B cell (primary cell): Measurements from ENCODE around the gene PTGES3. TPM values are rescaled to one million over a fixed set of nuclear protein-coding genes. Genes with fewer than 3 reads are reported as not detected.

Experiments
- ATAC-seq: fragments of 200-7000 bp; cut with Tn5 transposase; one replicate; pipeline ENCODE4 v1.10.0; 2021; ENCODE audit warnings: low read depth, mild to moderate bottlenecking, moderate number of reproducible peaks, moderate library complexity
- CTCF ChIA-PET: fragments of 350-600 bp; sonication (Branson Sonifier 250); formaldehyde crosslinking; loops from one replicate; lab custom pipeline; 2021; ENCODE audit warnings: antibody characterized with exemption, inconsistent platforms; lab: Charles Lee
- POLR2A ChIA-PET: fragments of 350-600 bp; sonication (Branson Sonifier 250); formaldehyde crosslinking; loops from one replicate; lab custom pipeline; 2021; ENCODE audit warnings: antibody characterized with exemption; lab: Charles Lee
- DNase-seq: peaks from one replicate; pipeline ENCODE4 v3.0.0; 2013
- H2AFZ ChIP-seq: 2 replicates; pipeline ENCODE4 v1.6.1; 2012; ENCODE audit warnings: mild to moderate bottlenecking, low read depth, low read length; ENCODE audit not compliant: insufficient read depth, poor library complexity, severe bottlenecking
- H3K27ac ChIP-seq, 2 donors: 1 replicate in 1 of 2; 2 replicates in 1 of 2; pipeline ENCODE4 v1.5.1; 2012 to 2013; ENCODE audit warnings: low read length in 2 of 2, mild to moderate bottlenecking in 2 of 2, moderate library complexity in 1 of 2
- H3K27me3 ChIP-seq, 4 experiments: fragments of 200-600 bp in 1 of 4; sonication (generic) in 1 of 4; replicated peaks in 1 of 4; 1 replicate in 2 of 4; 2 replicates in 2 of 4; pipeline versions ENCODE4 v1.6.1 to v1.7.0; 2013 to 2016; ENCODE audit warnings: low read length in 3 of 4, mild to moderate bottlenecking in 2 of 4, mixed read lengths in 1 of 4, moderate library complexity in 1 of 4; ENCODE audit not compliant: insufficient read depth in 4 of 4, control insufficient read depth in 3 of 4; ENCODE audit errors: control extremely low read depth in 1 of 4
- H3K36me3 ChIP-seq, 2 experiments: replicated peaks in 1 of 2; 1 replicate in 1 of 2; 2 replicates in 1 of 2; pipeline versions ENCODE4 v1.6.1 to v1.7.1; 2013; ENCODE audit warnings: low read length in 1 of 2; ENCODE audit not compliant: insufficient read depth in 2 of 2, control insufficient read depth in 1 of 2; ENCODE audit errors: control extremely low read depth in 1 of 2, extremely low read depth in 1 of 2
- H3K4me1 ChIP-seq, 2 donors: fragments of 200-600 bp in 1 of 2; sonication (generic) in 1 of 2; 1 replicate in 1 of 2; 2 replicates in 1 of 2; pipeline versions ENCODE4 v1.5.1 to v1.6.1; 2013 to 2017; ENCODE audit warnings: low read length in 2 of 2; ENCODE audit not compliant: control insufficient read depth in 2 of 2, insufficient read depth in 2 of 2
- H3K4me2 ChIP-seq: replicated peaks from 2 replicates; pipeline ENCODE3; 2012; ENCODE audit warnings: mild to moderate bottlenecking, low read depth, low read length; ENCODE audit not compliant: poor library complexity, severe bottlenecking
- H3K4me3 ChIP-seq, 5 experiments: fragments of 200-600 bp in 1 of 5; sonication (generic) in 1 of 5; 1 replicate in 3 of 5; 2 replicates in 2 of 5; pipeline versions ENCODE4 v1.5.1 to v1.7.0; 2011 to 2016; ENCODE audit warnings: low read length in 4 of 5, mild to moderate bottlenecking in 4 of 5, low read depth in 2 of 5, control low read depth in 1 of 5, moderate library complexity in 1 of 5; ENCODE audit not compliant: insufficient read depth in 1 of 5; ENCODE audit errors: control extremely low read depth in 1 of 5, extremely low read depth in 1 of 5
- H3K79me2 ChIP-seq: fragments of 200-600 bp; sonication (generic); one replicate; pipeline ENCODE4 v1.6.0; 2016; ENCODE audit warnings: low read length; ENCODE audit not compliant: control insufficient read depth, insufficient read depth
- H3K9ac ChIP-seq: fragments of 200-600 bp; sonication (generic); 2 replicates; pipeline ENCODE4 v1.6.1; 2017; ENCODE audit warnings: mild to moderate bottlenecking, low read length, moderate library complexity
- H3K9me3 ChIP-seq, 3 donors: one replicate each; pipeline versions ENCODE4 v1.6.1 to v1.7.1; 2013; ENCODE audit warnings: low read length in 2 of 3; ENCODE audit not compliant: control insufficient read depth in 2 of 3, insufficient read depth in 1 of 3; ENCODE audit errors: control extremely low read depth in 1 of 3
- H4K20me1 ChIP-seq: 2 replicates; pipeline ENCODE4 v1.6.0; 2012; ENCODE audit warnings: mild to moderate bottlenecking, low read length; ENCODE audit not compliant: insufficient read depth, control insufficient read depth, poor library complexity, severe bottlenecking
- H3K27ac Mint-ChIP-seq: one replicate; pipeline ENCODE4 v1.8.0; 2021; ENCODE audit warnings: mixed read lengths
- H3K27me3 Mint-ChIP-seq: one replicate; pipeline ENCODE4 v1.8.0; 2021; ENCODE audit warnings: mixed read lengths
- H3K4me1 Mint-ChIP-seq: one replicate; pipeline ENCODE4 v1.8.0; 2021; ENCODE audit warnings: mixed read lengths
- H3K4me3 Mint-ChIP-seq: one replicate; pipeline ENCODE4 v1.8.0; 2021; ENCODE audit warnings: mixed read lengths
- H3K9me3 Mint-ChIP-seq: one replicate; pipeline ENCODE4 v1.8.0; 2022; ENCODE audit warnings: mixed read lengths; ENCODE audit not compliant: insufficient read depth
- CTCF ChIP-seq: fragments of 200-600 bp; IDR thresholded peaks from one replicate; pipeline ENCODE4 v1.8.0; 2022; ENCODE audit warnings: antibody characterized with exemption, mild to moderate bottlenecking
- EZH2 ChIP-seq: IDR thresholded peaks from 2 replicates; pipeline ENCODE4 v1.6.1; 2012; ENCODE audit warnings: borderline replicate concordance, low read depth, mild to moderate bottlenecking, moderate library complexity, low read length; ENCODE audit not compliant: insufficient read depth, poor library complexity, severe bottlenecking
- WGBS: methylation state at CpG from one replicate; pipeline ENCODE4 v1.1.5; 2013; ENCODE audit warnings: missing lambda C conversion rate; ENCODE audit not compliant: insufficient coverage; 5-methylcytosine and 5-hydroxymethylcytosine counted together
- intact Hi-C: fragments of 100-400 bp; cut with micrococcal nuclease; formaldehyde crosslinking; loops from one replicate; pipeline ENCODE4 v1.10.0; 2022
- polyA plus RNA-seq: library from polyadenylated mRNA; depleted of rRNA; stranded (reverse); fragments of >200 nt; gene quantifications from 2 replicates; pipeline ENCODE4 v1.2.3, GENCODE V29; 2012
- total RNA-seq, 2 donors: library from RNA; stranded (reverse); fragments of 120-200 nt in 1 of 2; gene quantifications; 1 replicate in 1 of 2; 2 replicates in 1 of 2; pipeline versions ENCODE4 v1.2.3 to v1.2.4, GENCODE V29; 2013 to 2022

Gene PTGES3
- total and polyA plus RNA-seq, 2 donors (not counting 1 experiment from before 2014, with no cell fraction given) = 35.3 to 121 TPM

- Mint-ChIP-seq H3K27me3 (no peaks in the 10 kb centered on the region), H3K4me1 (peaks cover 40% of the 10 kb centered on the region), H3K9me3 (no peaks in the 10 kb centered on the region), H3K4me3 (peak overlapping the region; percentile 97), H3K27ac (peak overlapping the region; percentile 98)
- Histone ChIP-seq H3K9me3 (no peaks in the 10 kb centered on the region), H3K27ac (peak overlapping the region; percentile 95), H3K4me1 (peaks cover 29 to 45% of the 10 kb centered on the region in 2 donors), H3K36me3 (peaks cover 0 to 3% of the 10 kb centered on the region in 2 experiments), H3K79me2 (peaks cover 59% of the 10 kb centered on the region), H4K20me1 (peaks cover 29% of the 10 kb centered on the region), H3K9ac (peak overlapping the region; percentile 92), H3K4me2 (peak overlapping the region; percentile 80), H3K27me3 (no peaks in the 10 kb centered on the region), H2AFZ (peak overlapping the region; percentile 85), H3K4me3 (peak overlapping the region; percentile 72 to 99 (median 92))
- ChIA-PET CTCF (interaction anchor here (0.6 to 3.6 kb wide), 5 partner anchors 13 to 497 kb away, joined by 3 to 21 read pairs (median 4); no protein-coding TSS in a partner anchor), POLR2A (interaction anchor here (0.6 to 4.0 kb wide), 16 partner anchors 8 to 552 kb away, joined by 3 to 25 read pairs (median 5); partner anchors contain the start of genes ATP5F1B, BAZ2A, NACA and NEMP1)
- intact Hi-C loops = loop anchor here (1.0 to 5.0 kb wide), 11 partner anchors 38 to 833 kb away; partner anchors contain the start of genes BAZ2A, DDIT3, GLS2 and NACA
- under 1% methylated on average over 62 of the region's 62 CpGs for WGBS
- TF ChIP-seq EZH2 = no peak
- TF ChIP-seq CTCF = no peak
- peak; percentile 86 for DNase-seq
- peak; percentile 53 for ATAC-seq
Observed at GRCh38 chr12:56687223-56688128, 608 bp downstream of the PTGES3 start.
